Stimulated activated memory B cell treated with anti-CD40 and anti-IgM and Interleukin-4, amounts not matched to agents 10 μg/mL and 1 μg/mL and 100 μg/mL, for 72 hours (primary cell): ENCODE results near the gene RTEL1.
"Not testable (repeated sequence)": the region's sequence is repeated elsewhere in the genome, so short reads cannot be mapped to it uniquely, and the experiment has no call there.

Experiments used
- ATAC-seq: fragments of 150-1000 bp; cut with Tn5 transposase; 2 replicates; pipeline ENCODE4 v1.10.0; 2021
- H3K27ac Mint-ChIP-seq: one replicate; pipeline ENCODE4 v1.8.0; 2022; ENCODE audit warnings: mild to moderate bottlenecking, mixed read lengths
- H3K27me3 Mint-ChIP-seq: one replicate; pipeline ENCODE4 v1.8.0; 2022; ENCODE audit warnings: mixed read lengths
- H3K36me3 Mint-ChIP-seq: one replicate; pipeline ENCODE4 v1.8.0; 2022; ENCODE audit warnings: mixed read lengths
- H3K4me1 Mint-ChIP-seq: one replicate; pipeline ENCODE4 v1.8.0; 2022; ENCODE audit warnings: mixed read lengths
- H3K4me3 Mint-ChIP-seq: one replicate; pipeline ENCODE4 v1.8.0; 2022; ENCODE audit warnings: mild to moderate bottlenecking, moderate library complexity, mixed read lengths
- H3K9me3 Mint-ChIP-seq: one replicate; pipeline ENCODE4 v1.8.0; 2022; ENCODE audit warnings: mixed read lengths

RTEL1 gene

GRCh38 chr20:63712191-63712590 lies 54.1 kb downstream of the RTEL1 start:
- Mint-ChIP-seq H3K4me1 (peaks cover 55% of the 10 kb centered on the region), H3K9me3 (peaks cover 2% of the 10 kb centered on the region), H3K36me3 (peaks cover 77% of the 10 kb centered on the region), H3K27ac (no peak overlapping the region), H3K4me3 (no peak overlapping the region), H3K27me3 (no peaks in the 10 kb centered on the region)
- no peak for ATAC-seq

DNA sequence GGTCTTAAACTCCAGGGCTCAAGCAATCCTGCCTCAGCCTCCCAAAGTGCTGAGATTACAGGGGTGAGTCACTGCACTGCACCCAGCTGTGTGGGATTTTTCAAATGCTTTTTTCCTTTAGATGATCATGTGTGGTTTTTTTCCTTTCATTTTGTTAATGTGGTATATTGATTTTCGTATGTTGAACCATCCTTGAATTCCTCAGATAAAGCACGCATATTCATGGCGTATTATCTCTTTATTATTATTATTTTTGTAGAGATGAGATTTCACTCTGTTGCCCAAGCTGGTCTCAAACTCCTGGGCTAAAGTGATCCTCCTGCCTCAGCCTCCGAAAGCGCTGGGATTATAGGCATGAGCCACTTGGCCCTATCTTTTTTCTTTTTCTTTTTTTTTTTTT lies 56.7 kb downstream of the RTEL1 start:
- Mint-ChIP-seq H3K4me1 (peaks cover 45% of the 10 kb centered on the region), H3K36me3 (peaks cover 90% of the 10 kb centered on the region), H3K27ac (no peak overlapping the region), H3K27me3 (no peaks in the 10 kb centered on the region), H3K9me3 (peaks cover 8% of the 10 kb centered on the region), H3K4me3 (no peak overlapping the region)
- ATAC-seq: no peak

DNA sequence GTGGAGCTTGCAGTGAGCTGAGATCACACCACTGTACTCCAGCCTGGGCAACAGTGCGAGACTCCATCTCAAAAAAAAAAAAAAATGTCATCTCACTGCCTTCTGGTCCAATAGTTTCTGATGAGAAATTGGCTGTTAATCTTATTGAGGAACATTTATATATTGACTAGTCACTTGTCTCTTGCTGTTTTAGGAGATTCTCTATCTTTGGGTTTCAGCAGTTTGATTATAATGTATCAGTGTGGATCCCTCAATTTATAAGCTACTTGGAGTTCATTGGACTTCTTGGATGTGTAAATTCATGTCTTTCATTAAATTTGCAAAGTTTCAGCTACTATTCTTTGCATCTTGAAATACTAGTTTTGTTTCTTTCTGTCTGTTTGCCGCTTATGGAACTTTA lies 60.9 kb downstream of the RTEL1 start:
- no peak overlapping the region for H3K27ac Mint-ChIP-seq
- H3K36me3 Mint-ChIP-seq: peaks cover 91% of the 10 kb centered on the region
- no peak for ATAC-seq
- peaks cover 8% of the 10 kb centered on the region for H3K9me3 Mint-ChIP-seq
- H3K4me1 Mint-ChIP-seq: peaks cover 30% of the 10 kb centered on the region
- H3K4me3 Mint-ChIP-seq: no peak overlapping the region
- H3K27me3 Mint-ChIP-seq: no peaks in the 10 kb centered on the region

- not testable (repeated sequence) for H3K27me3 Mint-ChIP-seq, ATAC-seq, H3K27ac Mint-ChIP-seq, H3K4me3 Mint-ChIP-seq, H3K9me3 Mint-ChIP-seq
- Mint-ChIP-seq H3K36me3 (peaks cover 78% of the 10 kb centered on the region), H3K4me1 (peaks cover 20% of the 10 kb centered on the region)
These were observed 65.0 kb downstream of the RTEL1 start for GRCh38 chr20:63722967-63723622.

DNA sequence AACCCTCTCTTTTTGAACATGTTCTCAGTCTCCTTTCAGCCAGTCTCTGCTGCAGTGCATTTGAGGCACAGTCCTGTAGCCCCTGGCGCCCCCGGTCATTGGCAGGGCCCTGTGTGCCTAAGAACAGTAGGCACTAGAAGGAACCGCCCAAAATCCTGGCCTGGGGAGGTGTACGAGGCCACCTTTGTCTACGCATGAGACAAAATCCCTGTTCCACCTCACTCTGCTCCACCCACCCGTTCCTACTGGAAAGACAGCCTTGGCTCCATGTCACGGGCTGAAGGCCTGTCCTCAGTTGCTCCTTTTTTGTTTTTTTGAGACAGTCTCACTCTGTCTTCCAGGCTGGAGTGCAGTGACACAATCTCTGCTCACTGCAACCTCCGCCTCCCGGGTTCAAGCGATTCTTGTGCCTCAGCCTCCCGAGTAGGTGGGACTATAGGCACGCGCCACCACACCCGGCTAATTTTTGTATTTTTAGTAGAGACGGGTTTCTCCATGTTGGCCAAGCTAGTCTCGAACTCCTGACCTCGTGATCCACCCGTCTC lies 72.1 kb downstream of the RTEL1 start:
- ATAC-seq, H3K27me3 Mint-ChIP-seq, H3K27ac Mint-ChIP-seq, H3K4me3 Mint-ChIP-seq, H3K9me3 Mint-ChIP-seq: not testable (repeated sequence)
- Mint-ChIP-seq H3K4me1 (peaks cover 36% of the 10 kb centered on the region), H3K36me3 (peaks cover 39% of the 10 kb centered on the region)

DNA sequence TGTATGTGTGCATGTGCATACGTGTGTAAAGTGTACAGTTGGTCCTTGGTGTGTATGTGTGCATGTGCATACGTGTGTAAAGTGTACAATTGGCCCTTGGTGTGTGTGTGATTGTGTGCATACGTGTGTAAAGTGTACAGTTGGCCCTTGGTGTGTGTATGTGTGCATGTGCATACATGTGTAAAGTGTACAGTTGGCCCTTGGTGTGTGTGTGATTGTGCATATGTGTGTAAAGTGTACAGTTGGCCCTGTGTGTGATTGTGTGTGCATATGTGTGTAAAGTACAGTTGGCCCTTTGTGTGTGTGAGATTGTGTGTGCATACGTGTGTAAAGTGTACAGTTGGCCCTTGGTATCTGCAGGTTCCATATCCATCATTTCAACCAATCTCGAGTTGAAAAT lies 73.3 kb downstream of the RTEL1 start:
- H3K4me1 Mint-ChIP-seq: peaks cover 46% of the 10 kb centered on the region
- H3K27me3 Mint-ChIP-seq: no peaks in the 10 kb centered on the region
- no peaks in the 10 kb centered on the region for H3K9me3 Mint-ChIP-seq
- no peak overlapping the region for H3K27ac Mint-ChIP-seq
- H3K4me3 Mint-ChIP-seq: no peak overlapping the region
- peaks cover 32% of the 10 kb centered on the region for H3K36me3 Mint-ChIP-seq
- ATAC-seq: no peak

DNA sequence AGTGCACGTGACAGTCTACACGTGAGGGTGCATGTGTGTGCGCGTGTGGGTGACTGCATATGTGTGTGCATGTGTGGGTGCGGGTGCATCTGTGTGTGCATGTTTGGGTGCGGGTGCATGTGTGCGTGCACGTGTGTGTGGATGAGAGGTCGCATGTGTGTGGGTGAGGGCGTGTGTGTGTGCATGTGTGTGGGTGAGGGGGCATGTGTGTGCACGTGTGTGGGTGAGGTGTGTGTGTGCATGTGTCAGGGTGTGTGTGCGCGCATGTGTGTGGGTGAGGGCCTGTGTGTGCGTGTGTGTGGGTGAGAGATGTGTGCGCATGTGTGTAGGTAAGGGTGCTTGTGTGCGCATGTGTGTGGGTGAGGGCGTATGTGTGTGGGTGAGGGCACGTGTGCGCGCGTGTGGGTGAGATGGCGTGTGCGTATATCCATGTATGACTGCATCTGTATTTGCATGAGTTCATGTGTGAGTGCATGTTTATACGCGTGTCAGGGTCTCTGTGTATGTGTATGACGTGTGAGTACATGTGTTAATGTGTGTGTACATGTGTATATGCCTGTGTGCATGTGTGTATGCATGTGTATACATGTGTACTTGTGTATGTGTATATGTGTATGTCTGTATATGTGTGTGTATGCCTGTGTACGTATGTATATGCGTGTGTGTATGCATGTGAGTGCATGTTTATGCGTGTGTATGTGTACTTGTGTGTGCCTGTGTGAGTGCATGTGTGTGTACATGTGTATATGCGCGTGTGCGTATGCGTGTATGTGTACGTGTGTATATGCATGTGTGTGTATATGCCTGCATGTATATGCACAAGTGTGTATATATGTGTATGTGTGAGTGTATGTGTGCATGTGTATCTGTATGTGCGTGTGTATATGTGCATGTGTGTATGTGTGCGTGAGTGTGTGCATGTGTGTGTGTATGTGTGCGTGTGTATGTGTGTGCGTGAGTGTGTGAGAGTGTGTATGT lies 74.3 kb downstream of the RTEL1 start:
- Mint-ChIP-seq H3K27ac (no peak overlapping the region), H3K36me3 (peaks cover 26% of the 10 kb centered on the region), H3K4me1 (peaks cover 48% of the 10 kb centered on the region), H3K9me3 (no peaks in the 10 kb centered on the region), H3K27me3 (no peaks in the 10 kb centered on the region), H3K4me3 (no peak overlapping the region)
- no peak for ATAC-seq

DNA sequence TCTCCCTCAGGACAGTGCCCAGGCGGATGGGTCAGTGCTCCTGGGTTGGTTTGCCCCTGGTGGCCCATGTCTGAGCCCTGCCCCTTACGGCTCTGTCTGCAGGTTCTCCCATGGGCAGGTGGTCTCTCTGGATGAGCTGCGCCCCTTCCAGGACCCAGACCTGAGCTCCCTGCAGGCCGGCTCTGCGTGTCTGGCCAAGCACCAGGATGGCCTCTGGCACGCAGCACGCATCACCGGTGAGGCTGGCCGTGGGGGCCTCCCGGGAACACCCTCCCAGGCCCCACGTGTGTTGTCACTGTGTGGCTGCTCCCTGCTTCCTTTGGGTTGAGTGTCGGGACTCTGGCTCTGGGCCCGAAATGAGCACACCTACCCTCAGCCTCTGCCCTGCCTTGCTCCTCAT lies 75.0 kb downstream of the RTEL1 start:
- peaks cover 42% of the 10 kb centered on the region for H3K4me1 Mint-ChIP-seq
- ATAC-seq: no peak
- no peaks in the 10 kb centered on the region for H3K27me3 Mint-ChIP-seq
- no peak overlapping the region for H3K27ac Mint-ChIP-seq
- H3K36me3 Mint-ChIP-seq: peaks cover 26% of the 10 kb centered on the region
- no peaks in the 10 kb centered on the region for H3K9me3 Mint-ChIP-seq
- H3K4me3 Mint-ChIP-seq: no peak overlapping the region

DNA sequence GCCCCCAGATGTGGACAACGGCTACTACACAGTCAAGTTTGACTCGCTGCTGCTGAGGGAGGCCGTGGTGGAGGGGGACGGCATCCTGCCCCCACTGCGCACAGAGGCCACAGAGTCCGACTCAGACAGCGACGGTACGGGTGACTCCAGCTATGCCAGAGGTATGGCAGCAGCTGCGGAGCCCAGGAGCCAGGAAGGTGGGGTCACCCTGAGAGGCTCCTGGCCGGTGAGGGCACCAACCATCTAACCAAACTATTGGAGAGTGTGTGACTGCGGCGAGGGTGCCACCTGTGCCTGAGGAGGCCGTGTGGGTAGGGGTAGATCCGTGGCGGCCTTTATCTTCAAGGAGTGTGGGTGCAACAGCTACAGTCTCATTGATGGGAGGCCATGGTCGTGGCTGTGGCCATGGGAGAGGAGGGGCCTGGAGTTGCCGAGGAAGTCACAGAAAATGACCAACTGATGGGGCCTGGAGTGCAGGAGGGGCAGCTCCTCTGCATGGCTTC lies 75.5 kb downstream of the RTEL1 start:
- H3K27ac Mint-ChIP-seq: no peak overlapping the region
- peaks cover 42% of the 10 kb centered on the region for H3K4me1 Mint-ChIP-seq

DNA sequence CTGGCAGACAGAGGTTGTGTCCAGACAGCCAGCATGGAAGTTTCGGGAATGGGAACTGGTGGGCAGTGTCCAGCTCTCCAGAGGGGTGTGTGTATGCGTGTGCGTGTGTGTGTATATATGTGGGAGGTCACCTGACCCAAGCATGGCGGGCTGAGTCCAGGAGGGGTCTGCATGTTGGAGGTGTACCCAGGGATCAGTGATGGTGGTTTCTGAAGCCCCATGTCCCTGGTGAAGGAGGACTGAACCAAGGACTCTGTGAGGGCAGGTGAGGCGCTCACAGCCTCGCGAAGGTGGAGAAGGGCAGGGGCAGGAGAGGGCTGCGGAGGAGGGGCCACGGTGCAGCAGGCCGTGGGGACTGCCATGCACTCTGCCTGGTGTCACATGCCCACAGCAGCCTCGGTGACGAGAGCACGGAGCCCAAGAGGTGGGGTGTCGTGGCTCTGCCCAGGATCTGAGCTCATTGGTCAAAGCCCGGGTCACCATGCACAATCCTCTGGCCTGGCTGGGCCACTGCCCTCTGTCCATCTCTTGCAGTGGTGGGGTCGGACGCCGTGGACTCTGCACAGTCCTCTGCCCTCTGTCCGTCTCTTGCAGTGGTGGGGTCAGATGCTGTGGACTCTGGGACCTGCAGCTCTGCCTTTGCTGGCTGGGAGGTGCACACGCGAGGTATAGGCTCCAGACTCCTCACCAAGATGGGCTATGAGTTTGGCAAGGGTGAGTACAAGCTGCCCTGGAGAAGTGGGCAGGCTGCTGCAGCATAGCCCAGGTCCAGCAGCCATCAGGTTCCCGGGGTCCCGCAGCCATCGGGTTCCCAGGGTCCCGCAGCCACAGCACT lies 76.2 kb downstream of the RTEL1 start:
- H3K36me3 Mint-ChIP-seq: peaks cover 20% of the 10 kb centered on the region
- H3K27ac Mint-ChIP-seq: no peak overlapping the region
- H3K4me3 Mint-ChIP-seq: no peak overlapping the region
- no peaks in the 10 kb centered on the region for H3K27me3 Mint-ChIP-seq
- no peak for ATAC-seq
- peaks cover 36% of the 10 kb centered on the region for H3K4me1 Mint-ChIP-seq
- H3K9me3 Mint-ChIP-seq: no peaks in the 10 kb centered on the region

More for the DNA sequence above, 75.5 kb downstream of the RTEL1 start:
- Mint-ChIP-seq H3K4me3 (no peak overlapping the region), H3K27me3 (no peaks in the 10 kb centered on the region), H3K9me3 (no peaks in the 10 kb centered on the region), H3K36me3 (peaks cover 21% of the 10 kb centered on the region)
- ATAC-seq: no peak

DNA sequence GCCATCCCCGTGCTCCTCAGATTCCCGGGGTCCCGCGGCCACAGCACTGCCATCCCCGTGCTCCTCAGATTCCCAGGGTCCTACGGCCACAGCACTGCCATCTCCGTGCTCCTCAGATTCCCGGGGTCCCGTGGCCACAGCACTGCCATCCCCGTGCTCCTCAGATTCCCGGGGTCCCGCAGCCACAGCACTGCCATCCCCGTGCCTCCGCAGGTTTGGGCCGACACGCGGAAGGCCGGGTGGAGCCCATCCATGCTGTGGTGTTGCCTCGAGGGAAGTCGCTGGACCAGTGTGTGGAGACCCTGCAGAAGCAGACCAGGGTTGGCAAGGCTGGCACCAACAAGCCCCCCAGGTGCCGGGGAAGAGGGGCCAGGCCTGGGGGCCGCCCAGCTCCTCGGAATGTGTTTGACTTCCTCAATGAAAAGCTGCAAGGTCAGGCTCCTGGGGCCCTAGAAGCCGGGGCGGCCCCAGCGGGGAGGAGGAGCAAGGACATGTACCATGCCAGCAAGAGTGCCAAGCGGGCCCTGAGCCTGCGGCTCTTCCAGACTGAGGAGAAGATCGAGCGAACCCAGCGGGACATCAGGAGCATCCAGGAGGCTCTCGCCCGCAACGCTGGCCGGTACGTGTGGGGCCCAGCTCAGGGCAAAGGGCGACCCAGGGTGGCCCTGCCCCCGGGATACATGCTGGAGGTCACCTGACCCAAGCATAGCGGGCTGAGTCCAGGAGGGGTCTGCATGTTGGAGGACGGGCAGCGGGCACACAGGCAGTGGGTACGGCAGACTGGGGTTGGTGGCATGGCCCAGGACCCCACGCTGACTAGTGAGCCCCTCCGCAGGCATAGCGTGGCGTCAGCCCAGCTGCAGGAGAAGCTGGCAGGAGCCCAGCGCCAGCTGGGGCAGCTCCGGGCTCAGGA lies 77.1 kb downstream of the RTEL1 start:
- H3K9me3 Mint-ChIP-seq: no peaks in the 10 kb centered on the region
- ATAC-seq: no peak
- H3K27me3 Mint-ChIP-seq: no peaks in the 10 kb centered on the region
- no peak overlapping the region for H3K4me3 Mint-ChIP-seq
- H3K4me1 Mint-ChIP-seq: peaks cover 32% of the 10 kb centered on the region
- H3K27ac Mint-ChIP-seq: peak overlapping the region; percentile 76
- peaks cover 16% of the 10 kb centered on the region for H3K36me3 Mint-ChIP-seq

DNA sequence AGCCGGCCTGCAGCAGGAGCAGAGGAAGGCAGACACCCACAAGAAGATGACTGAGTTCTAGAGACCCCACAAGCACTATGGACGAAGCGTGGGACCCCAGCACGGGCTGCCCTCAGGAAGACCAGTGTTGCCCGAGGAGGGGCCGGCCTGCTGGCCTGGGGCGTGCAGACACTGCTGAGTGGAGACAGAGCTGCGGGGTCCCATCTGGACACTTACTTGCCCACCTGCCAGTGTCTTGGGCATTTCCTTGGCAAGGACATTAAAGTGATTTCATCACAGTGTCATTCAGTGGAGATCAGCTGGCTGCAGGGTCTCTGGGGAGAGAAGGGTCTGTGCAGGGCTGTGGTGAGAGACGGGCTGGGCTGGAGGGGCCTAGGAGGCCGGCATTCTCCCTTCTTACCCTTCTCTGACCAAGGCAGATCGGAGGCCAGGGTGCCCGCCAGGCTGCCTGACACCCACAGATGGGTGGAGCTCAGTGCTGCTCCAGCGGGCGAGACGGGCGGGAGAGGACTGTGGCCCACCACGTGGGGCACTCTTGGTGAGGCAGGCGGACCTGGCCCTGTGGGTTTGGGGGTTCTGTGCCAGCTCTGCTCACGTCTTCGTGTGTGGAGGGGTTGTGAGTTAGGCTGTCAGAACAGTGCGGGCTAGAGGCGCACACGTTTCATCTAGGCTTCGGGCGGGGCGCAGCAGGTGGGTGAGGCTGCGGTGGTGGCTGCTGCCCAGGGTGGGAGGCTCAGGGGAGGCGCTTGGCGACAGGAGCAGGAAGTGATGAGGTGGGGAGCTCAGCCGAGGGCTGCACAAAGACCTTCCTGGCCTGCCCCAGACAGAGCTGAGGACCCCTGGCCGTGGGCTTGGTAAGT lies 78.0 kb downstream of the RTEL1 start, which contains the start of gene LIME1:
LIME1 (plus strand) TSS at position 806 of the 860 bp plus-strand sequence. CDS start 886 bp downstream, outside the sequence.
- H3K27ac Mint-ChIP-seq: peak within 1 kb of the TSS; percentile 76
- ATAC-seq: peak; percentile 59
- H3K4me1 Mint-ChIP-seq: peaks cover 32% of the 10 kb centered on the region
- no peaks in the 10 kb centered on the region for H3K27me3 Mint-ChIP-seq
- peak within 1 kb of the TSS; percentile 79 for H3K4me3 Mint-ChIP-seq
- H3K36me3 Mint-ChIP-seq: peaks cover 16% of the 10 kb centered on the region
- H3K9me3 Mint-ChIP-seq: no peaks in the 10 kb centered on the region
